Natural killer cell treated with Interleukin-12 subunit alpha and Interleukin-12 subunit beta and Interleukin-15 and Interleukin-18, amount 100 ng/mL, for 72 hours (primary cell): ENCODE measurements around the gene NFASC. TPM values are rescaled to one million over a fixed set of nuclear protein-coding genes. Genes with fewer than 3 reads are reported as not detected.

ENCODE experiments used
- ATAC-seq, 2 donors: fragments of 150-1000 bp; cut with Tn5 transposase in 1 of 2; sonication (Bioruptor Pico), chemical (Tn5 transposase) in 1 of 2; 2 replicates each; pipeline ENCODE4 v1.10.0; 2021
- DNase-seq: peaks from one replicate; pipeline ENCODE4 v3.0.0; 2022; ENCODE audit warnings: low spot score
- H3K27ac Mint-ChIP-seq, 2 donors: 1 replicate in 1 of 2; 2 replicates in 1 of 2; pipeline ENCODE4 v1.8.0; 2022; ENCODE audit warnings: mixed read lengths in 2 of 2, mild to moderate bottlenecking in 1 of 2, moderate library complexity in 1 of 2
- H3K27me3 Mint-ChIP-seq, 2 donors: 1 replicate in 1 of 2; 2 replicates in 1 of 2; pipeline ENCODE4 v1.8.0; 2022; ENCODE audit warnings: mixed read lengths in 2 of 2
- H3K36me3 Mint-ChIP-seq: one replicate; pipeline ENCODE4 v1.8.0; 2022; ENCODE audit warnings: mixed read lengths
- H3K4me1 Mint-ChIP-seq, 2 donors: 1 replicate in 1 of 2; 2 replicates in 1 of 2; pipeline ENCODE4 v1.8.0; 2022; ENCODE audit warnings: low read depth in 2 of 2, mixed read lengths in 2 of 2, mild to moderate bottlenecking in 1 of 2
- H3K4me3 Mint-ChIP-seq: one replicate; pipeline ENCODE4 v1.8.0; 2022; ENCODE audit warnings: mixed read lengths
- H3K9me3 Mint-ChIP-seq: 2 replicates; pipeline ENCODE4 v1.8.0; 2022; ENCODE audit warnings: mixed read lengths
- total RNA-seq, 2 donors: library from RNA; stranded (reverse); gene quantifications; one replicate each; pipeline ENCODE4 v1.2.3, GENCODE V29; 2022

NFASC gene
- total RNA-seq, 2 donors from 2014 or later: 0.36 to 0.71 TPM

- no peak overlapping the region for H3K27ac Mint-ChIP-seq
- H3K9me3 Mint-ChIP-seq: no peaks in the 10 kb centered on the region
- H3K27me3 Mint-ChIP-seq: peaks cover 0 to 4% of the 10 kb centered on the region in 2 donors
- H3K4me1 Mint-ChIP-seq: no peaks in the 10 kb centered on the region
- no peak for ATAC-seq
- H3K36me3 Mint-ChIP-seq: no peaks in the 10 kb centered on the region
- H3K4me3 Mint-ChIP-seq: no peak overlapping the region
- no peak for DNase-seq
Measured at GRCh38 chr1:204930155-204930523, 59.5 kb downstream of the NFASC start.

- DNase-seq (no peak), ATAC-seq (no peak)
- H3K9me3 Mint-ChIP-seq: no peaks in the 10 kb centered on the region
- H3K27ac Mint-ChIP-seq: no peak overlapping the region
- no peak overlapping the region for H3K4me3 Mint-ChIP-seq
- no peaks in the 10 kb centered on the region for H3K4me1 Mint-ChIP-seq
- no peaks in the 10 kb centered on the region for H3K36me3 Mint-ChIP-seq
- H3K27me3 Mint-ChIP-seq: peaks cover 0 to 4% of the 10 kb centered on the region in 2 donors
Measured at GRCh38 chr1:204931313-204931712, 60.7 kb downstream of the NFASC start.

- no peak overlapping the region for H3K27ac Mint-ChIP-seq
- peaks cover 4 to 7% of the 10 kb centered on the region in 2 donors for H3K27me3 Mint-ChIP-seq
- DNase-seq: no peak
- no peaks in the 10 kb centered on the region for H3K9me3 Mint-ChIP-seq
- no peaks in the 10 kb centered on the region for H3K4me1 Mint-ChIP-seq
- H3K36me3 Mint-ChIP-seq: no peaks in the 10 kb centered on the region
- no peak for ATAC-seq
- H3K4me3 Mint-ChIP-seq: no peak overlapping the region
Measured at GRCh38 chr1:204931768-204932572, 61.3 kb downstream of the NFASC start.

- Mint-ChIP-seq H3K27me3 (peaks cover 9 to 11% of the 10 kb centered on the region in 2 donors), H3K9me3 (no peaks in the 10 kb centered on the region), H3K4me1 (no peaks in the 10 kb centered on the region), H3K27ac (no peak overlapping the region), H3K4me3 (no peak overlapping the region), H3K36me3 (no peaks in the 10 kb centered on the region)
- no peak for DNase-seq
- ATAC-seq: no peak
Measured at GRCh38 chr1:204932573-204932909, 61.9 kb downstream of the NFASC start.

GRCh38 chr1:204935155-204935554 lies 64.5 kb downstream of the NFASC start:
- Mint-ChIP-seq H3K4me3 (no peak overlapping the region), H3K27me3 (peaks cover 9 to 10% of the 10 kb centered on the region in 2 donors), H3K9me3 (no peaks in the 10 kb centered on the region), H3K27ac (no peak overlapping the region), H3K36me3 (no peaks in the 10 kb centered on the region), H3K4me1 (no peaks in the 10 kb centered on the region)
- DNase-seq (no peak), ATAC-seq (no peak)

GRCh38 chr1:204936765-204937164 lies 66.1 kb downstream of the NFASC start:
- ATAC-seq: no peak
- no peak for DNase-seq
- peaks cover 9 to 10% of the 10 kb centered on the region in 2 donors for H3K27me3 Mint-ChIP-seq
- H3K27ac Mint-ChIP-seq: no peak overlapping the region
- H3K4me3 Mint-ChIP-seq: no peak overlapping the region
- no peaks in the 10 kb centered on the region for H3K9me3 Mint-ChIP-seq
- no peaks in the 10 kb centered on the region for H3K4me1 Mint-ChIP-seq
- no peaks in the 10 kb centered on the region for H3K36me3 Mint-ChIP-seq

GRCh38 chr1:204937901-204938300 lies 67.2 kb downstream of the NFASC start:
- H3K27me3 Mint-ChIP-seq: peaks cover 9 to 10% of the 10 kb centered on the region in 2 donors

GRCh38 chr1:204940591-204940990 lies 69.9 kb downstream of the NFASC start:
- no peak overlapping the region for H3K27ac Mint-ChIP-seq
- DNase-seq (no peak), ATAC-seq (no peak)

More at GRCh38 chr1:204937901-204938300, 67.2 kb downstream of the NFASC start:
- Mint-ChIP-seq H3K4me3 (no peak overlapping the region), H3K9me3 (no peaks in the 10 kb centered on the region), H3K27ac (no peak overlapping the region), H3K36me3 (no peaks in the 10 kb centered on the region), H3K4me1 (no peaks in the 10 kb centered on the region)
- no peak for ATAC-seq
- no peak for DNase-seq

GRCh38 chr1:204941421-204942338 lies 71.0 kb downstream of the NFASC start:
- no peak overlapping the region for H3K4me3 Mint-ChIP-seq

More at GRCh38 chr1:204940591-204940990, 69.9 kb downstream of the NFASC start:
- Mint-ChIP-seq H3K27me3 (peaks cover 9 to 15% of the 10 kb centered on the region in 2 donors), H3K4me3 (no peak overlapping the region), H3K36me3 (no peaks in the 10 kb centered on the region), H3K9me3 (no peaks in the 10 kb centered on the region), H3K4me1 (no peaks in the 10 kb centered on the region)

GRCh38 chr1:204943495-204943894 lies 72.8 kb downstream of the NFASC start:
- ATAC-seq (no peak), DNase-seq (no peak)
- no peaks in the 10 kb centered on the region for H3K4me1 Mint-ChIP-seq
- no peaks in the 10 kb centered on the region for H3K9me3 Mint-ChIP-seq
- H3K27ac Mint-ChIP-seq: no peak overlapping the region
- H3K27me3 Mint-ChIP-seq: peaks cover 7 to 11% of the 10 kb centered on the region in 2 donors
- no peak overlapping the region for H3K4me3 Mint-ChIP-seq
- no peaks in the 10 kb centered on the region for H3K36me3 Mint-ChIP-seq

More at GRCh38 chr1:204941421-204942338, 71.0 kb downstream of the NFASC start:
- H3K36me3 Mint-ChIP-seq: no peaks in the 10 kb centered on the region
- H3K4me1 Mint-ChIP-seq: no peaks in the 10 kb centered on the region
- no peak for DNase-seq
- no peaks in the 10 kb centered on the region for H3K9me3 Mint-ChIP-seq
- peaks cover 8 to 15% of the 10 kb centered on the region in 2 donors for H3K27me3 Mint-ChIP-seq
- ATAC-seq: no peak
- no peak overlapping the region for H3K27ac Mint-ChIP-seq

- DNase-seq (no peak), ATAC-seq (no peak)
- Mint-ChIP-seq H3K36me3 (no peaks in the 10 kb centered on the region), H3K4me3 (no peak overlapping the region), H3K27me3 (peaks cover 7 to 9% of the 10 kb centered on the region in 2 donors), H3K4me1 (no peaks in the 10 kb centered on the region), H3K9me3 (no peaks in the 10 kb centered on the region), H3K27ac (no peak overlapping the region)
Measured at GRCh38 chr1:204944662-204945061, 74.0 kb downstream of the NFASC start.

GRCh38 chr1:204945565-204945977 lies 74.9 kb downstream of the NFASC start:
- no peak overlapping the region for H3K27ac Mint-ChIP-seq
- ATAC-seq (no peak), DNase-seq (no peak)
- H3K4me3 Mint-ChIP-seq: no peak overlapping the region
- H3K36me3 Mint-ChIP-seq: no peaks in the 10 kb centered on the region
- H3K27me3 Mint-ChIP-seq: peaks cover 7 to 9% of the 10 kb centered on the region in 2 donors
- no peaks in the 10 kb centered on the region for H3K9me3 Mint-ChIP-seq
- H3K4me1 Mint-ChIP-seq: no peaks in the 10 kb centered on the region

GRCh38 chr1:204946640-204947039 lies 76.0 kb downstream of the NFASC start:
- Mint-ChIP-seq H3K4me3 (no peak overlapping the region), H3K27ac (no peak overlapping the region), H3K4me1 (no peaks in the 10 kb centered on the region), H3K36me3 (no peaks in the 10 kb centered on the region), H3K27me3 (peaks cover 7 to 9% of the 10 kb centered on the region in 2 donors), H3K9me3 (no peaks in the 10 kb centered on the region)
- ATAC-seq (no peak), DNase-seq (no peak)

- Mint-ChIP-seq H3K36me3 (no peaks in the 10 kb centered on the region), H3K27ac (no peak overlapping the region), H3K4me3 (no peak overlapping the region), H3K27me3 (peaks cover 7 to 9% of the 10 kb centered on the region in 2 donors), H3K4me1 (no peaks in the 10 kb centered on the region), H3K9me3 (no peaks in the 10 kb centered on the region)
- ATAC-seq (no peak), DNase-seq (no peak)
Measured at GRCh38 chr1:204947338-204947737, 76.7 kb downstream of the NFASC start.
